Measurements from ENCODE around the gene CELA3B. TPM values are rescaled to one million over a fixed set of nuclear protein-coding genes. Genes with fewer than 3 reads are reported as not detected.

The CELA3B gene
- total and polyA plus RNA-seq, 2 of the 13 experiments (the other 11 are each of a cell fraction or from before 2014, with no cell fraction given): 0.34 TPM; not detected in 1

- TF ChIP-seq SNAPC5 (CRISPR knock-in tag; IDR thresholded peaks at IDR 0.05; ENCODE audit: borderline replicate concordance) (no peak), RNF2 (conservative IDR thresholded peaks at IDR 0.05; ENCODE audit: low read depth) (no peak), PRDM10 (CRISPR knock-in tag; IDR thresholded peaks at IDR 0.05; ENCODE audit: low read depth) (peak; percentile 74; the same call in 1 of the 2 replicates), MED1 (CRISPR knock-in tag; IDR thresholded peaks at IDR 0.05) (peak; percentile 73), CAMTA2 (CRISPR knock-in tag; IDR thresholded peaks at IDR 0.05; ENCODE audit: borderline replicate concordance) (0 out of 2 replicates have a peak, but pooled peaks have one; percentile 19), HOXD1 (CRISPR knock-in tag; IDR thresholded peaks at IDR 0.05) (0 out of 2 replicates have a peak, but pooled peaks have one; percentile 15), AHDC1 (CRISPR knock-in tag; IDR thresholded peaks at IDR 0.05; ENCODE audit: borderline replicate concordance) (no peak), POGZ (CRISPR knock-in tag; IDR thresholded peaks at IDR 0.05) (no peak), ZBTB38 (CRISPR knock-in tag; IDR thresholded peaks at IDR 0.05) (no peak; the same call in 1 of the 2 replicates)
- TF ChIP-seq, protein P1, sequence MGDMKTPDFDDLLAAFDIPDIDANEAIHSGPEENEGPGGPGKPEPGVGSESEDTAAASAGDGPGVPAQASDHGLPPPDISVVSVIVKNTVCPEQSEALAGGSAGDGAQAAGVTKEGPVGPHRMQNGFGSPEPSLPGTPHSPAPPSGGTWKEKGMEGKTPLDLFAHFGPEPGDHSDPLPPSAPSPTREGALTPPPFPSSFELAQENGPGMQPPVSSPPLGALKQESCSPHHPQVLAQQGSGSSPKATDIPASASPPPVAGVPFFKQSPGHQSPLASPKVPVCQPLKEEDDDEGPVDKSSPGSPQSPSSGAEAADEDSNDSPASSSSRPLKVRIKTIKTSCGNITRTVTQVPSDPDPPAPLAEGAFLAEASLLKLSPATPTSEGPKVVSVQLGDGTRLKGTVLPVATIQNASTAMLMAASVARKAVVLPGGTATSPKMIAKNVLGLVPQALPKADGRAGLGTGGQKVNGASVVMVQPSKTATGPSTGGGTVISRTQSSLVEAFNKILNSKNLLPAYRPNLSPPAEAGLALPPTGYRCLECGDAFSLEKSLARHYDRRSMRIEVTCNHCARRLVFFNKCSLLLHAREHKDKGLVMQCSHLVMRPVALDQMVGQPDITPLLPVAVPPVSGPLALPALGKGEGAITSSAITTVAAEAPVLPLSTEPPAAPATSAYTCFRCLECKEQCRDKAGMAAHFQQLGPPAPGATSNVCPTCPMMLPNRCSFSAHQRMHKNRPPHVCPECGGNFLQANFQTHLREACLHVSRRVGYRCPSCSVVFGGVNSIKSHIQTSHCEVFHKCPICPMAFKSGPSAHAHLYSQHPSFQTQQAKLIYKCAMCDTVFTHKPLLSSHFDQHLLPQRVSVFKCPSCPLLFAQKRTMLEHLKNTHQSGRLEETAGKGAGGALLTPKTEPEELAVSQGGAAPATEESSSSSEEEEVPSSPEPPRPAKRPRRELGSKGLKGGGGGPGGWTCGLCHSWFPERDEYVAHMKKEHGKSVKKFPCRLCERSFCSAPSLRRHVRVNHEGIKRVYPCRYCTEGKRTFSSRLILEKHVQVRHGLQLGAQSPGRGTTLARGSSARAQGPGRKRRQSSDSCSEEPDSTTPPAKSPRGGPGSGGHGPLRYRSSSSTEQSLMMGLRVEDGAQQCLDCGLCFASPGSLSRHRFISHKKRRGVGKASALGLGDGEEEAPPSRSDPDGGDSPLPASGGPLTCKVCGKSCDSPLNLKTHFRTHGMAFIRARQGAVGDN (CRISPR knock-in tag; IDR thresholded peaks at IDR 0.05): peak; percentile 97
- TF ChIP-seq, protein P2, sequence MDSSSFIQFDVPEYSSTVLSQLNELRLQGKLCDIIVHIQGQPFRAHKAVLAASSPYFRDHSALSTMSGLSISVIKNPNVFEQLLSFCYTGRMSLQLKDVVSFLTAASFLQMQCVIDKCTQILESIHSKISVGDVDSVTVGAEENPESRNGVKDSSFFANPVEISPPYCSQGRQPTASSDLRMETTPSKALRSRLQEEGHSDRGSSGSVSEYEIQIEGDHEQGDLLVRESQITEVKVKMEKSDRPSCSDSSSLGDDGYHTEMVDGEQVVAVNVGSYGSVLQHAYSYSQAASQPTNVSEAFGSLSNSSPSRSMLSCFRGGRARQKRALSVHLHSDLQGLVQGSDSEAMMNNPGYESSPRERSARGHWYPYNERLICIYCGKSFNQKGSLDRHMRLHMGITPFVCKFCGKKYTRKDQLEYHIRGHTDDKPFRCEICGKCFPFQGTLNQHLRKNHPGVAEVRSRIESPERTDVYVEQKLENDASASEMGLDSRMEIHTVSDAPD (CRISPR knock-in tag; IDR thresholded peaks at IDR 0.05): no peak
Measured at GRCh38 chr1:21931171-21932093, 45.4 kb upstream of the CELA3B start (continued).

Measured in HepG2 (cell line).